ENCODE measurements around the gene ULK4.

ULK4 gene

DNA sequence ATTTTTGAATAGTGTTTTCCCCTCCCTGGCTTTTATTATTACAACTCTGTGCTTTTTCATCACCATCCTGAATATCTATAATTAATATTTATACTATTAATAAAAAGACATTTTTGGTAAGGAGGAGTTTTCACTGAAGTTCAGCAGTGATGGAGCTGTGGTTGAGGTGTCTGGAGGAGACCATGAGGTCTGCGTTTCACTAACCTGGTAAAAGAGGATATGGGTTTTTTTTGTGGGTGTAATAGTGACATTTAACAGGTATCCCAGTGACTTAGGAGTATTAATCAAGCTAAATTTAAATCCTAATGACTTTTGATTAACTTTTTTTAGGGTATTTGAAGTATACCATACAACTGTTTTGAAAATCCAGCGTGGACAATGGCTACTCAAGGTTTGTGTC is 738.2 kb downstream of the ULK4 start:
- H3K4me3 ChIP-seq (ENCODE audit: control insufficient read depth, low read depth, low read length): no peak overlapping the region
- TF ChIP-seq, protein P1, sequence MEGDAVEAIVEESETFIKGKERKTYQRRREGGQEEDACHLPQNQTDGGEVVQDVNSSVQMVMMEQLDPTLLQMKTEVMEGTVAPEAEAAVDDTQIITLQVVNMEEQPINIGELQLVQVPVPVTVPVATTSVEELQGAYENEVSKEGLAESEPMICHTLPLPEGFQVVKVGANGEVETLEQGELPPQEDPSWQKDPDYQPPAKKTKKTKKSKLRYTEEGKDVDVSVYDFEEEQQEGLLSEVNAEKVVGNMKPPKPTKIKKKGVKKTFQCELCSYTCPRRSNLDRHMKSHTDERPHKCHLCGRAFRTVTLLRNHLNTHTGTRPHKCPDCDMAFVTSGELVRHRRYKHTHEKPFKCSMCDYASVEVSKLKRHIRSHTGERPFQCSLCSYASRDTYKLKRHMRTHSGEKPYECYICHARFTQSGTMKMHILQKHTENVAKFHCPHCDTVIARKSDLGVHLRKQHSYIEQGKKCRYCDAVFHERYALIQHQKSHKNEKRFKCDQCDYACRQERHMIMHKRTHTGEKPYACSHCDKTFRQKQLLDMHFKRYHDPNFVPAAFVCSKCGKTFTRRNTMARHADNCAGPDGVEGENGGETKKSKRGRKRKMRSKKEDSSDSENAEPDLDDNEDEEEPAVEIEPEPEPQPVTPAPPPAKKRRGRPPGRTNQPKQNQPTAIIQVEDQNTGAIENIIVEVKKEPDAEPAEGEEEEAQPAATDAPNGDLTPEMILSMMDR (IDR thresholded peaks at IDR 0.05; ENCODE audit: control insufficient read depth, insufficient read depth, low read depth, low read length, missing control alignments): no peak
- DNase-seq (ENCODE audit: low read depth): no peak

DNA sequence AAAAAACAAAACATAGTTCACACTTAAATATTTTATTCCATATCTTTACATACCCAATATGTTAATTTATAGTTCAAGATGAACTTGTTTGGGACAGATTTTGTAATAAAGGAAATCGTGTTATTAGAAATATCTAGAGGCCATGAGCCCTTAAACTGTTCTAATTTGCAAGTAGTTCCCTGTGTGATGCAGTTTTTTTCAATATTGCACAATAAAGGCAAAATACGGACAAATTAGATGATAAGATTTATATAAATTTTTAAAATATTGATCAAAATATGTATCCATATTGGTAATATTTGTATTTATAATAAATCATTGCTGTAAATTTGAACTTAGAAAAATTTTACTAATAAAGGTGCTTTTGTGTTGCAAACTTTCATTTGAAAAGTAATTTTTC is 738.8 kb downstream of the ULK4 start:
- no peak overlapping the region for H3K4me3 ChIP-seq (ENCODE audit: control insufficient read depth, low read depth, low read length)
- DNase-seq (ENCODE audit: low read depth): no peak
- TF ChIP-seq, protein P1 (IDR thresholded peaks at IDR 0.05; ENCODE audit: control insufficient read depth, insufficient read depth, low read depth, low read length, missing control alignments): no peak

DNA sequence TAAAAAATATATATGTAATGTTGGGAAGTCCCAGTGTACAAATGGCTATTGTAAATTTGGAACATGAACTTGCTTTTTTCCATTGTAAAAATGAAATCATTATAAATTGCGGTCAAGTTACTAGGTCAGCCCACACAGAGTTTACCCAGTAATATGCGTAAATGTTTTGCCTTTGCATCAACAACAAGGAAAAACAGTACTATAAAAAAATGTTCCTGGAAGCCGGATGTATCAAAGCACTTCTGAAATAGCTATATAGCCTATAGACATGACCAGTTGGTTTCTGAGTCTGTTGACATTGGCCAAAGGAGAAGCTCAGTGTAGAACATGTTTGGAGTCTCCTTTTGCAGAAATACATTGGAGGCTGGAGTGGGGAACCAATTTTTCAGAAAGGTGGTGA is 739.4 kb downstream of the ULK4 start:
- no peak for DNase-seq (ENCODE audit: low read depth)
- no peak overlapping the region for H3K4me3 ChIP-seq (ENCODE audit: control insufficient read depth, low read depth, low read length)
- TF ChIP-seq, protein P1 (IDR thresholded peaks at IDR 0.05; ENCODE audit: control insufficient read depth, insufficient read depth, low read depth, low read length, missing control alignments): no peak

DNA sequence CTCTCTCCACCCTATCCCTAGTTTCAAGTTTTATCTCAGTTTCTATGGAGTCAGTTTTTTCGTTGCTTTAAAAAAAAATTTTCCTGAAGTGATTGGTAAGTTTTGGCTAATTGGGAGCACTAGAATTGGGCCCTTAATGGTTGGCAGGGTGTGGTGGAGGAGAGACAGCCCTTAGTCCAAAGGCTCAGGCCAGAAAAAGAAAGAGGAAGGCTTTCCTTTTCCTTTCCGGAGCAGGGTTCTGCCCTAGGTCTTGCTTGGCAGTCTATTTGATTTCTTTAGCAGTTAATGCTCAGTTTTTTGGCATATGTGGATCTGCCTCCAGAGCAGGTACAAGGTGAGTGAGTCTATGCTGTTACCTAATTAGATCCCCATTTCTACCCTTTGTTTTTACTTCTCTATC is 739.9 kb downstream of the ULK4 start:
- no peak overlapping the region for H3K4me3 ChIP-seq (ENCODE audit: control insufficient read depth, low read depth, low read length)
- no peak for DNase-seq (ENCODE audit: low read depth)
- TF ChIP-seq, protein P1 (IDR thresholded peaks at IDR 0.05; ENCODE audit: control insufficient read depth, insufficient read depth, low read depth, low read length, missing control alignments): no peak

DNA sequence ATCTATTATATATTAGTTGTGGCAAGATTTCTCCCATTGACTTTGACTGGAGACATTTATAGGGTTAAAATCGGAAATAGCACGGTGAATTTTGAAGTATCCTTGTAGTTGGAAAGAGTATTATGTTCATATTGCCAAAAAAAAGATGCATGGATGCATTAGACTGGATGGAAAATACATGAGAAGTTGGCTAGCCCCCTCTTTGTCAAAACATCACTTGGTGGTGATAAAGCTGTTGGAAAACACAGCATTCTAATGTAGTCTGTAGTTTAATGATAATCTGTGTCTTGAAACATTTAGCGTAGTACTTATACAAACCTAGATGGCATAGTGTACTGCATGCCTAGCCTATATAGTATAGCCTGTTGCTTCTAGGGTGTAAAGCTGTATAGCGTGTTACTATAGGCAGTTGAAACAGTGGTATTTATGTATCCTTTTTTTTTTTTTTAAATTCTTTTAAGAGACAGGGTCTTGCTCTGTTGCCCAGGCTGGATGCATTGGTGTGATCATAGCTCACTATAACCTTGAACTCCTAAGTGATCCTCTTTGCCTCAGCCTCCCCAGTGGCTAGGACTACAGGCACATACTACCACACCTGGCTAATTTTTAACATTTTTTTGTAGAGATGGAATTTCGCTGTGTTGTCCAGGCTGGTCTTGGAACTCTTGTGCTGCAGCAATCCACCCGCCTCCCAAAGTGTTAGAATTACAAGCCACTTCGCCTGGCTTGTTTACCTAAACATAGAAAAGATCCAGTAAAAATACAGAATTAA is 740.8 kb downstream of the ULK4 start:
- H3K4me3 ChIP-seq (ENCODE audit: control insufficient read depth, low read depth, low read length): no peak overlapping the region
- DNase-seq (ENCODE audit: low read depth): no peak
- TF ChIP-seq, protein P1 (IDR thresholded peaks at IDR 0.05; ENCODE audit: control insufficient read depth, insufficient read depth, low read depth, low read length, missing control alignments): no peak

DNA sequence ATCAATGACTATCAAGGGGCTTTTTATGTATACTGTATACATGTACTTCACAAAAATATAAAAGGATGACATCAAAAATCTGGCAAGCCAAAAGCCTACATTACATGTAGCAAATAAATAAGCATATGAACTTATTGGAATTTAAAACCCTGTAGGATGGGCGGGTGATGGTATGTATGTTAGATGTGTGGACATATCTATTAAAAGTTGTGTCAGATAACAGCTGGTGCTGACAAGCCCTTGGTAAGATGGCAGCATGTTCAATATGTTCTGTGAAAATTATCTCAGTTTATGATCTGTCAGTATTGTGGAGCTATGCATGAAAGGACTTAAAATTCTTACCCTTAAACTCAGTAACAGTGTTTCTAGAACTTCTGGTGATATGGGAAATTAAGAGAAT is 742.5 kb downstream of the ULK4 start:
- TF ChIP-seq, protein P1 (IDR thresholded peaks at IDR 0.05; ENCODE audit: control insufficient read depth, insufficient read depth, low read depth, low read length, missing control alignments): no peak
- no peak overlapping the region for H3K4me3 ChIP-seq (ENCODE audit: control insufficient read depth, low read depth, low read length)
- DNase-seq (ENCODE audit: low read depth): no peak
